SU-DHL-6 (cell line): ENCODE data around the gene SNX9.
"Not testable (repeated sequence)": the region's sequence is repeated elsewhere in the genome, so short reads cannot be mapped to it uniquely, and the experiment has no call there.

Experiments
- CTCF ChIP-seq: fragments of 200-600 bp; sonication (generic); IDR thresholded peaks from one replicate; pipeline ENCODE4 v1.5.1; 2017; ENCODE audit warnings: antibody characterized with exemption, mild to moderate bottlenecking, low read length, moderate library complexity; ENCODE audit not compliant: insufficient read depth, poor library complexity, severe bottlenecking
- EZH2phosphoT487 ChIP-seq: fragments of 200-600 bp; sonication (generic), shearing (Covaris generic); conservative IDR thresholded peaks from 2 replicates; pipeline ENCODE4 v1.6.1; 2018; ENCODE audit warnings: mild to moderate bottlenecking, antibody characterized with exemption, low read length, moderate library complexity, mixed read lengths

- TF ChIP-seq CTCF, EZH2phosphoT487: not testable (repeated sequence)
These were observed 35.6 kb downstream of the SNX9 start for GRCh38 chr6:157858664-157859063.
